GM23338 (cell line): Measurements from ENCODE around the gene SLC37A1. TPM values are rescaled to one million over a fixed set of nuclear protein-coding genes. Genes with fewer than 3 reads are reported as not detected.
A peak's percentile ranks its signal among the peaks of the same experiment; 100 is the strongest.

Source experiments
- ATAC-seq: fragments of 200-7000 bp; cut with Tn5 transposase; 3 replicates; pipeline ENCODE4 v1.9.1; 2020
- DNase-seq: peaks from one replicate; pipeline ENCODE4 v3.0.0-alpha.2; 2015; ENCODE audit warnings: low spot score
- H2AFZ ChIP-seq: fragments of 200-600 bp; sonication (generic); 2 replicates; pipeline ENCODE4 v1.8.0; 2016; ENCODE audit warnings: antibody characterized with exemption, mild to moderate bottlenecking, moderate library complexity
- H3F3A ChIP-seq: fragments of 200-600 bp; sonication (generic); replicated peaks from 2 replicates; pipeline ENCODE4 v1.8.0; 2017; ENCODE audit warnings: antibody characterized with exemption, mixed run types, low read depth
- H3K27ac ChIP-seq: fragments of 200-600 bp; sonication (generic); 2 replicates; pipeline ENCODE4 v1.6.1; 2016; ENCODE audit warnings: low read depth
- H3K27me3 ChIP-seq: fragments of 200-600 bp; sonication (generic); 2 replicates; pipeline ENCODE4 v1.8.0; 2016; ENCODE audit warnings: mild to moderate bottlenecking, mixed run types, moderate library complexity; ENCODE audit not compliant: insufficient read depth
- H3K36me3 ChIP-seq: fragments of 200-600 bp; sonication (generic); 2 replicates; pipeline ENCODE4 v1.8.0; 2016; ENCODE audit warnings: mild to moderate bottlenecking; ENCODE audit not compliant: insufficient read depth
- H3K4me1 ChIP-seq: fragments of 200-600 bp; sonication (generic); 2 replicates; pipeline ENCODE4 v1.8.0; 2016; ENCODE audit warnings: mild to moderate bottlenecking, moderate library complexity; ENCODE audit not compliant: insufficient read depth
- H3K4me2 ChIP-seq: fragments of 200-600 bp; sonication (generic); 2 replicates; pipeline ENCODE4 v1.7.1; 2017; ENCODE audit warnings: mixed run types
- H3K4me3 ChIP-seq: fragments of 200-600 bp; sonication (generic); 2 replicates; pipeline ENCODE4 v1.6.1; 2016; ENCODE audit warnings: mixed run types
- H3K79me2 ChIP-seq: fragments of 200-600 bp; sonication (generic); replicated peaks from 2 replicates; pipeline ENCODE4 v1.8.0; 2017; ENCODE audit warnings: mild to moderate bottlenecking; ENCODE audit not compliant: insufficient read depth
- H3K9me2 ChIP-seq: fragments of 200-600 bp; sonication (generic); 2 replicates; pipeline ENCODE4 v1.8.0; 2017; ENCODE audit not compliant: insufficient read depth
- H4K20me1 ChIP-seq: fragments of 200-600 bp; sonication (generic); replicated peaks from 2 replicates; pipeline ENCODE4 v1.8.0; 2017; ENCODE audit warnings: mild to moderate bottlenecking; ENCODE audit not compliant: insufficient read depth
- H3K27ac Mint-ChIP-seq: 2 replicates; pipeline ENCODE4 v1.8.0; 2020; ENCODE audit warnings: inconsistent platforms, mild to moderate bottlenecking, moderate library complexity, mixed read lengths
- H3K27me3 Mint-ChIP-seq: 3 replicates; pipeline ENCODE4 v1.8.0; 2022; ENCODE audit warnings: low read depth, mild to moderate bottlenecking, moderate library complexity, mixed read lengths, inconsistent platforms; ENCODE audit not compliant: insufficient read depth, poor library complexity
- H3K36me3 Mint-ChIP-seq: 3 replicates; pipeline ENCODE4 v1.8.0; 2021; ENCODE audit warnings: low read depth, mild to moderate bottlenecking, inconsistent platforms, moderate library complexity, mixed read lengths
- H3K4me1 Mint-ChIP-seq: 3 replicates; pipeline ENCODE4 v1.8.0; 2020; ENCODE audit warnings: mild to moderate bottlenecking, inconsistent platforms, mixed read lengths
- H3K4me3 Mint-ChIP-seq: 3 replicates; pipeline ENCODE4 v1.8.0; 2021; ENCODE audit warnings: moderate library complexity, mild to moderate bottlenecking, inconsistent platforms, mixed read lengths
- H3K9me3 Mint-ChIP-seq: 3 replicates; pipeline ENCODE4 v1.8.0; 2020; ENCODE audit warnings: moderate library complexity, mild to moderate bottlenecking, inconsistent platforms, mixed read lengths
- CREB1 ChIP-seq: fragments of 250-450 bp; sonication (Bioruptor Pico); IDR thresholded peaks from 2 replicates; pipeline ENCODE4 v1.5.0; 2020; ENCODE audit warnings: low read depth, mild to moderate bottlenecking, moderate library complexity
- CTCF ChIP-seq, 2 experiments: fragments of 200-600 bp in 1 of 2; sonication (generic) in 1 of 2; conservative IDR thresholded peaks; 2 replicates each; pipeline versions ENCODE4 v1.5.1 to v1.6.1; 2016 to 2017; ENCODE audit warnings: antibody characterized with exemption in 2 of 2, low read depth in 2 of 2, mild to moderate bottlenecking in 2 of 2, moderate library complexity in 1 of 2
- EZH2phosphoT487 ChIP-seq: fragments of 200-600 bp; sonication (generic); IDR thresholded peaks from one replicate; pipeline ENCODE4 v1.8.1; 2018; ENCODE audit warnings: antibody characterized with exemption; ENCODE audit not compliant: unreplicated experiment
- JUNB ChIP-seq: IDR thresholded peaks from one replicate; pipeline ENCODE4 v1.6.1; 2016; ENCODE audit warnings: antibody characterized with exemption; ENCODE audit not compliant: unreplicated experiment
- ZNF462 ChIP-seq: fragments of 250-450 bp; sonication (Bioruptor Pico); IDR thresholded peaks from 2 replicates; pipeline ENCODE4 v1.5.0; 2020; ENCODE audit warnings: mild to moderate bottlenecking, moderate library complexity
- polyA plus RNA-seq: library from polyadenylated mRNA; unstranded; fragments of >200 nt; fragmentation: Nextera tagmentation; extraction: Ambion mirVana; gene quantifications from 2 replicates; pipeline ENCODE4 v1.2.1, GENCODE V29; 2016
- total RNA-seq: library from RNA; depleted of rRNA; stranded (reverse); fragments of >200 nt; shearing (Covaris generic); gene quantifications from 2 replicates; pipeline ENCODE4 v1.2.3, GENCODE V29; 2014

The SLC37A1 gene
- total and polyA plus RNA-seq, 2 experiments from 2014 or later: 14.0 to 30.3 TPM

GRCh38 chr21:42536601-42537000 is 22.9 kb downstream of the SLC37A1 start (continued):
- TF ChIP-seq ZNF462: no peak

- no peak overlapping the region for H3K4me3 ChIP-seq
- TF ChIP-seq CTCF (conservative IDR thresholded peaks at IDR 0.05; ENCODE audit: low read depth in 2 of 2) (peak; percentile 21 to 51; a peak in 2 of 4 replicates), JUNB (no peak), EZH2phosphoT487 (no peak), CREB1 (CRISPR knock-in tag) (no peak)
- no peaks in the 10 kb centered on the region for H3F3A ChIP-seq
- no peaks in the 10 kb centered on the region for H3K4me1 ChIP-seq
- peaks cover 12% of the 10 kb centered on the region for H4K20me1 ChIP-seq
- H3K9me2 ChIP-seq: no peaks in the 10 kb centered on the region
- Mint-ChIP-seq H3K27me3 (peaks cover 4% of the 10 kb centered on the region), H3K27ac (no peak overlapping the region), H3K4me1 (peaks cover 6% of the 10 kb centered on the region), H3K36me3 (peaks cover 28% of the 10 kb centered on the region), H3K9me3 (no peaks in the 10 kb centered on the region), H3K4me3 (no peak overlapping the region)
- peaks cover under 1% of the 10 kb centered on the region; the same call in 1 of the 2 replicates for H3K79me2 ChIP-seq
- H2AFZ ChIP-seq: no peak overlapping the region
- H3K36me3 ChIP-seq: no peaks in the 10 kb centered on the region; the same call in 1 of the 2 replicates
- ATAC-seq (no peak), DNase-seq (no peak)
- H3K4me2 ChIP-seq: no peak overlapping the region
- H3K27me3 ChIP-seq: no peaks in the 10 kb centered on the region
- no peak overlapping the region for H3K27ac ChIP-seq
These were observed 23.6 kb downstream of the SLC37A1 start for GRCh38 chr21:42537106-42537742.
